KOPT-K1 (cell line): ENCODE measurements around the gene C16orf46.

Source experiments
- H3K27ac ChIP-seq: fragments of 200-600 bp; sonication (generic); 2 replicates; pipeline ENCODE4 v1.5.1; 2016; ENCODE audit warnings: antibody characterized with exemption, mild to moderate bottlenecking, low read depth, low read length; ENCODE audit not compliant: poor library complexity, severe bottlenecking
- H3K36me3 ChIP-seq: fragments of 200-600 bp; sonication (generic); 2 replicates; pipeline ENCODE4 v1.5.1; 2017; ENCODE audit warnings: antibody characterized with exemption, mild to moderate bottlenecking, low read length, moderate library complexity; ENCODE audit not compliant: insufficient read depth
- H3K9me3 ChIP-seq: fragments of 200-600 bp; sonication (generic); 2 replicates; pipeline ENCODE4 v1.5.1; 2017; ENCODE audit warnings: antibody characterized with exemption, low read length, mild to moderate bottlenecking; ENCODE audit not compliant: insufficient read depth, poor library complexity, severe bottlenecking

C16orf46 gene

DNA sequence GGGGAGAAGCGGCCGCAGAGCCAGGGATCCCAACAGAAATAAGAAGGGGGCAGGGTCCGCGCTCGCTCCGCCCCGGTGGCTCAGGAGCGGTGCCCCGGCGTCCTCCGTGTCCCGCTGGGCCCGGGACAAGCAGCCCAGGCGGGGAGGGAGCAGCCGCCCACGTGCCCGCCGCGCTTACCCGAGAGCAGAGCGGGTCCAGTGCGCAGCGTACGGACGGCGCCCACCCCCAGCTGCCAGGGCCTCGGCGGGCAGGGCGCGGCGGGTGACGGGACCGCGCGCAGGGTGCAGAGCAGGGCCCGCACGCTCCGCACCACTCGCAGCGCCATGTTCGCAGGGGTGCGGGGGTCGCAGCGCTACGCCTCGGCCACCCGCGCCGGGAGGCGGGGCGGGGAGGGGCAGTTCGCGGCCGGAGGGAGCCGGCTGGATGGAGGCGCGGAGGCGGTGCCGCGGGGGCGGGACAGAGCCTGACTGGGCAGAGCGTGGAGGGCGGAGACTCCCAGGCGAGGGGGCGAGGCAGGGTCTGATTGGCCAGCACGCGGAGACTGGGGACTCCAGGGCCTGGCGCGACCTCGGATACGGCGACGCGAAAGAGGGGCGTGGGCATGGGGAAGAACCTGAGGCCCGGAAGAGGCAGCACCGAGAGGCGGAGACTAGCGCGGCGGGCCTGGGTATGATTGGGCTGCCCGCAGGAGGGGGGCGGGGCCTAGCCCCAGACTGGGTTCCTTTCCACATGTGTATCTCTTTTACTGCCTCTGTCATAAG is 19.1 kb upstream of the C16orf46 start, which contains the start of gene GCSH:
Gene GCSH, minus strand, starts transcription at position 443 of the 762 bp plus-strand sequence. Its CDS starts 117 bp downstream, at position 326.
- Histone ChIP-seq H3K36me3 (no peaks in the 10 kb centered on the region; the same call in 1 of the 2 replicates), H3K9me3 (no peaks in the 10 kb centered on the region), H3K27ac (peak within 1 kb of the TSS; percentile 66)

DNA sequence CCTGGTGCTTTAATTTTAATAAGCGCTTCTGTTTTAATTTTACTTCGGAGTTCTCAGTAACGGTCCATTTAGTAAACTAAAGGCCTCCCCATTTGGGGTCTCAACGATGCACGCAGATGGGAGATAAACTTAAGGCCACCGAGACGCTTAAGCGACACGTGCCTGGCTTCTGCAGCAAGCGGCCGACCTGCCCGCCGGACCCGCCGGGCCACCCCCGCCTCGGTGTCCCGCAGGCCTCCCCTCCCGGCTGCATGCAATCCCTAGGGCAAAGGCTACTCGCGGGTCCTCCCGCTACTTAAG is 18.6 kb upstream of the C16orf46 start:
- Histone ChIP-seq H3K27ac (peak overlapping the region; percentile 66), H3K9me3 (no peaks in the 10 kb centered on the region), H3K36me3 (peaks cover 3% of the 10 kb centered on the region; the same call in 1 of the 2 replicates)

- Histone ChIP-seq H3K36me3 (peaks cover 11% of the 10 kb centered on the region; the same call in 1 of the 2 replicates), H3K27ac (no peak overlapping the region), H3K9me3 (no peaks in the 10 kb centered on the region)
These were observed 17.8 kb upstream of the C16orf46 start for GRCh38 chr16:81094771-81095251.

DNA sequence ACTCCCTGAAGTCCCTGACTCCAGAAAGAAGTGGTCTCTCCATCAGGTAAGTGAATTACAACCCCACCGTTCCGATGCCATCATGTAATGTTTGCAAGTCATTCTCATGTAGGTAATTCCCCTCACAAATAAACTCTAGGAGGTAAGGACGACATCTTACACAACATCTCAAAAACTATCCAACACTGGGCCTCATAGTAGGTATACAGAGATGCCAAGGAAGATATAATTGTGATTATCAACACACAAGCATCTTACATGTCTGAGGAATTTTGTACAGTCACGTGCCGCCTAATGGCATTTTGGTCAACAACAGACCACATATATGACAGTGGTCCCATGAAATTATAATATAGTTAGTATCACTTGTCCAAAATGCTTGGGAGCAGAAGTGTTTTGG is 11.8 kb upstream of the C16orf46 start:
- Histone ChIP-seq H3K27ac (no peak overlapping the region), H3K9me3 (no peaks in the 10 kb centered on the region), H3K36me3 (peaks cover 42% of the 10 kb centered on the region)

DNA sequence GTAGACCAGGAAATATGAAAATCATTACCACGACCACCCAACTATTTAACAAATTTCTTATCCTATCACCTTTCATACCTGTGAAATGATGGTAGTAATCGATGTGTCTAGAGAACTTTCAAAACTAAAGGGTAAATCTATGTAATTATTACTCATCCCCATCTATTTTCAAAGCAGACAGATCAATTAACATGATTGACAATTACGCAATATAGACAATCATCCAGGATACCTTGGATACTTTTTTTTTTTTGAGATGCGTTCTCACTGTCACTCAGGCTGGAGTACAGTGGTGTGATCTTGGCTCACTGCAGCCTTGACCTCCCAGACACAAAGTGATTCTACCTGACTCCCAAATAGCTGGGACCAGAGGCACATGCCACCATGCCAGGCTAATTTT is 4.0 kb upstream of the C16orf46 start:
- Histone ChIP-seq H3K36me3 (peaks cover 21% of the 10 kb centered on the region), H3K9me3 (no peaks in the 10 kb centered on the region), H3K27ac (no peak overlapping the region)

DNA sequence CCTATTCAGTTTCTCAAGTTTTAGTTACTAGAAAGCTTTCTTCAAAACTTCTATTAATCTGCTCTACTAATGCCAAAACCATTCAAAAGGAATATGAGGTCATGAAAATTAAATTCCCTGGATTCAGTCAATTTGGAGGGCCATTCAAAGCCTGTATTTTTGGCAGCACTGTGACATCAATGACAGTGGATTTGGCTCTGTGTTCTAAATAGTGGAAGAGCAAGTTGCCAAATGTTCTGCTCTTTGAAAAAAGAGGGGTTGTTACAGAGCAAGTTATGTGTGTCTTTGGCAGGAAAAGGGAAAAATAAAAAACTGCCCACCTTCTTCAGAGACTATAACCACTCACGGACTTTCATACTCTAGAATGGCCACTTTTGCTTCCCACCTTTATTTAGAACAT is 3.2 kb upstream of the C16orf46 start:
- Histone ChIP-seq H3K27ac (no peak overlapping the region), H3K9me3 (no peaks in the 10 kb centered on the region), H3K36me3 (peaks cover 18% of the 10 kb centered on the region)

DNA sequence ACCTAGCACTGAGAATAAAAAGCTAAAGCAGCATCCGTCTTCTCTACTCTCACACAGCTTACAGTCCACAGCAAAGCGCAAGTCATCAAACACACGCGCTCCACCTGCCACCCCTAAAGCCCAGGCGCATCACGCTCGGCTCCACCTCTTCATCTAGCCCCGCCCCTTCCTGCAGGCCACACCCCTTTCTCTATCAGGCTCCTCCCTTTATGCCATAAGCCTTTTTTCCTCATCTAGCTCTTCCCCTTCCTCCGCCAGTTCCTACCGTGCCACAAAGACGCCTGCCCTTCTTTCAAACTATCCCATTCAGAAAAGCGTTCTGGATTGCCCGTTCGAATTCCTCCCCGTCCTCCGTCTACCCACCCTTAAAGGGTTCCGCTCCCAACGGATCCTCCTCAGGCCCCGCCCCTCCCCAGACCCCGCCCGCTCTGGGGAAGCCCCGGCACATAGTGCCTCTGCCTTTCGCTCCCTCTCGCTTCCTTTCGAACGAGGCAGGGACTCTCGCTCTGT is 417 bp downstream of the C16orf46 start:
- Histone ChIP-seq H3K9me3 (no peaks in the 10 kb centered on the region), H3K27ac (peak overlapping the region; percentile 58), H3K36me3 (peaks cover 4% of the 10 kb centered on the region; the same call in 1 of the 2 replicates)

GRCh38 chr16:81073560-81074330 is 3.3 kb downstream of the C16orf46 start:
- Histone ChIP-seq H3K9me3 (no peaks in the 10 kb centered on the region), H3K36me3 (no peaks in the 10 kb centered on the region), H3K27ac (no peak overlapping the region)

DNA sequence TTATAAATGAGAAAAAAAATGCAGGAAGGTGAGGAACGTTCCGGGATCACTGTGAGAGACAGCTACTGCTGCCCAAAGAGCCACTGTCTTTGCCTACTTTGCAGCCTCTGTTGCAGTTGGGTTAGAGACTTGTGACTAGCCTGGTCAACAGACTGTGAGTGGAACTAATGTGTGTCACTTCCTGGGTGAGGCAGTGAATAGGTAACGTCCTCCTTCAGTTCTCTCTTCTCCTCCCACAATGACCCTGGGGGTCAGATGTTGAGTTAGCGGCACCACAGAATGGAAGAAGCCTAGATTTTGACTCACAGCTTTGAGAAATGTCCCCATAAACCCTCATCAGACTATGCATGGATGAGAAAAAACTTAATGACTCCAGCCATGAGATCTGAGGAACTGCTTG is 5.2 kb downstream of the C16orf46 start:
- Histone ChIP-seq H3K9me3 (no peaks in the 10 kb centered on the region), H3K27ac (no peak overlapping the region), H3K36me3 (no peaks in the 10 kb centered on the region)

DNA sequence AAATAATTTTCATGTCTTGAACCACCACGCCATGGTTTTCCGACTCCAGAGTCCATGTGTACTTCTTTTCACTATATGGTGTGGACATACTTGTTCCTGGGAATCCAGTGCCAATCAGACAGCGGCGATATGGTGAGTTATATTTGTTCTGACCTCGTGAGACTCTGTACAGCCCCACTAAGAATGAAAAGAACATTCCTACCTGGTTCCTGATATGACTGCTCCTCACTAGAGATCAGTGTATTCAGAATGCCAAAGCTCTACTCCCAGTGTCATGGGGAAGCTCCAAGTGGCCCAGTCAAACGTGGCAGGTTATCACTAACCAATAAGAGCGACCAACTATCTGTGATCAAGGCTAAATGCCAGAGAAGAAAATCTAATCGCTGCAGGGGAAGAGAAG is 6.1 kb downstream of the C16orf46 start:
- H3K27ac ChIP-seq, result no peak overlapping the region

DNA sequence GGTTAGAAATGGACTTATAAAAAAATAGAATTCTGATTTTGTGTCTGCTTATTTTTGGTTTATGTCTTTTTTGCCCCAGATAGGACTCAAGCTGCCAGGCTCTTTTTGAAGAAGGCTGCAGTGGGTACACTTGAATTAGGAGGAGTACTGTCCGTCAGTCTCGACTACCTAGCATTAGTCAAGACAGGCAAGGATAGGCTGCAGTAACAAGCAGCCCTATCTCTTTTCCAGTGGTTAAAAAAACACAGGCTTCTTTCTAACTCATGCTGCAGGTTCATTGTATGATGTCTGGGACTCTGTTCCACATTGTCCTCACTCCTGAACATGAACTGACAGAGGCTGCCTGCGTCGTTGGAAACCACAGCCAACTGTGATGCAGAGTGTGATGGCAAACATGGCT is 8.0 kb downstream of the C16orf46 start:
- no peaks in the 10 kb centered on the region for H3K36me3 ChIP-seq
- H3K9me3 ChIP-seq, result no peaks in the 10 kb centered on the region
- no peak overlapping the region for H3K27ac ChIP-seq

More for the DNA sequence above, 6.1 kb downstream of the C16orf46 start:
- no peaks in the 10 kb centered on the region for H3K36me3 ChIP-seq
- H3K9me3 ChIP-seq, result no peaks in the 10 kb centered on the region

GRCh38 chr16:81067166-81067565 is 9.9 kb downstream of the C16orf46 start:
- H3K27ac ChIP-seq, result no peak overlapping the region
- H3K9me3 ChIP-seq, result no peaks in the 10 kb centered on the region
- H3K36me3 ChIP-seq, result no peaks in the 10 kb centered on the region

GRCh38 chr16:81066681-81067080 is 10.4 kb downstream of the C16orf46 start:
- no peak overlapping the region for H3K27ac ChIP-seq
- no peaks in the 10 kb centered on the region for H3K9me3 ChIP-seq
- no peaks in the 10 kb centered on the region for H3K36me3 ChIP-seq

- no peaks in the 10 kb centered on the region for H3K36me3 ChIP-seq
- H3K27ac ChIP-seq, result no peak overlapping the region
- H3K9me3 ChIP-seq, result no peaks in the 10 kb centered on the region
These were observed 15.0 kb downstream of the C16orf46 start for GRCh38 chr16:81061871-81062608.

DNA sequence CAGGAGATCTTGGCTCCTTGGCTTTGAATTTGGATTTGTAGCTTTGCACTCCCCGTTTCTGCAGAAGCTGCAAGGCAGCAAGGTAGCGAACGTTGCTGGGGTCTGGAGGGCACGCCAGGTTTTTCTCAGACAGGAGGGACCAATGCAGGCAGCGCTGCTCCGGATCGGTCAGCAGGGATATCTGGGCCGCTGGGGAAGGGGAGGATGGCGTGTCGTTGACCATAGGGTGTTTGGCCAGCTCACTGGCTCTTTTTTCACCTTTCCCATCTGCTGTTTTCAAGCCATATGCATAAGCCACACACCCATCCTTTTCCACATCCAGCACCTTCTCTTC is 15.8 kb downstream of the C16orf46 start:
- H3K36me3 ChIP-seq, result no peaks in the 10 kb centered on the region
- H3K27ac ChIP-seq, result no peak overlapping the region
- H3K9me3 ChIP-seq, result no peaks in the 10 kb centered on the region
